Measurements from ENCODE around the gene CBX2. TPM values are rescaled to one million over a fixed set of nuclear protein-coding genes. Genes with fewer than 3 reads are reported as not detected.
"Not testable (repeated sequence)": the region's sequence is repeated elsewhere in the genome, so short reads cannot be mapped to it uniquely, and the experiment has no call there.

CBX2 gene
- total and polyA plus RNA-seq, 2 experiments from 2014 or later: 0.11 to 0.13 TPM

- Histone ChIP-seq H3F3A (ENCODE audit: insufficient read depth) (peaks cover 4% of the 10 kb centered on the region; the same call in 1 of the 2 replicates), H2AFZ (no peak overlapping the region), H3K9me3 (ENCODE audit: low read depth) (no peaks in the 10 kb centered on the region), H3K79me2 (ENCODE audit: insufficient read depth) (no peaks in the 10 kb centered on the region), H3K36me3 (ENCODE audit: low read depth) (no peaks in the 10 kb centered on the region), H3K4me1 (ENCODE audit: insufficient read depth) (no peaks in the 10 kb centered on the region), H3K4me3 (no peak overlapping the region), H4K20me1 (ENCODE audit: insufficient read depth) (no peaks in the 10 kb centered on the region), H3K9ac (no peak overlapping the region), H3K9me2 (ENCODE audit: insufficient read depth) (no peaks in the 10 kb centered on the region), H3K27me3 (replicated peaks; ENCODE audit: insufficient read depth) (peaks cover 32% of the 10 kb centered on the region), H3K4me2 (ENCODE audit: unreplicated experiment) (no peak overlapping the region), H3K27ac (no peak overlapping the region)
- in situ Hi-C loops (cut with MboI): no loop called here
- DNase-seq: no peak
- no peak for TF ChIP-seq EZH2phosphoT487 (IDR thresholded peaks at IDR 0.05; ENCODE audit: insufficient read depth, low read depth)
- WGBS, 2 experiments (ENCODE audit: low coverage in 1 of 2, low lambda C conversion rate in 2 of 2, missing lambda C conversion rate in 2 of 2): 56 to 64% methylated on average over 12 of the region's 12 CpGs
Measured at GRCh38 chr17:79754370-79754769, 23.6 kb upstream of the CBX2 start.

GRCh38 chr17:79754903-79755302, 23.0 kb upstream of the CBX2 start:
- H3K9me2 ChIP-seq (ENCODE audit: insufficient read depth); H3K4me1 ChIP-seq (ENCODE audit: insufficient read depth); DNase-seq; H3K79me2 ChIP-seq (ENCODE audit: insufficient read depth); H3K9me3 ChIP-seq (ENCODE audit: low read depth); H3K9ac ChIP-seq; H3K36me3 ChIP-seq (ENCODE audit: low read depth); H3K4me2 ChIP-seq (ENCODE audit: unreplicated experiment); in situ Hi-C loops (cut with MboI); H3F3A ChIP-seq (ENCODE audit: insufficient read depth); H3K4me3 ChIP-seq; H3K27ac ChIP-seq; H2AFZ ChIP-seq; H4K20me1 ChIP-seq (ENCODE audit: insufficient read depth): not testable (repeated sequence)
- 51 to 56% methylated on average over 9 of the region's 9 CpGs for WGBS, 2 experiments (ENCODE audit: low coverage in 1 of 2, low lambda C conversion rate in 2 of 2, missing lambda C conversion rate in 2 of 2)
- peaks cover 32% of the 10 kb centered on the region for H3K27me3 ChIP-seq (replicated peaks; ENCODE audit: insufficient read depth)

- no peaks in the 10 kb centered on the region for H4K20me1 ChIP-seq (ENCODE audit: insufficient read depth)
- in situ Hi-C loops (cut with MboI): no loop called here
Measured at GRCh38 chr17:79755591-79755990, 22.4 kb upstream of the CBX2 start.

GRCh38 chr17:79757140-79757745, 20.7 kb upstream of the CBX2 start:
- H3K9me2 ChIP-seq (ENCODE audit: insufficient read depth): no peaks in the 10 kb centered on the region
- no peak overlapping the region for H2AFZ ChIP-seq
- TF ChIP-seq EZH2phosphoT487 (IDR thresholded peaks at IDR 0.05; ENCODE audit: insufficient read depth, low read depth): no peak
- TF ChIP-seq EZH2 (IDR thresholded peaks at IDR 0.05; ENCODE audit: insufficient read depth, poor library complexity, severe bottlenecking): no peak
- H4K20me1 ChIP-seq (ENCODE audit: insufficient read depth): no peaks in the 10 kb centered on the region
- in situ Hi-C loops (cut with MboI): no loop called here
- H3K4me3 ChIP-seq: no peak overlapping the region
- no peaks in the 10 kb centered on the region for H3K79me2 ChIP-seq (ENCODE audit: insufficient read depth)
- no peaks in the 10 kb centered on the region for H3K36me3 ChIP-seq (ENCODE audit: low read depth)
- H3K9me3 ChIP-seq (ENCODE audit: low read depth): no peaks in the 10 kb centered on the region
- H3K4me1 ChIP-seq (ENCODE audit: insufficient read depth): no peaks in the 10 kb centered on the region
- H3K27me3 ChIP-seq (replicated peaks; ENCODE audit: insufficient read depth): peaks cover 21% of the 10 kb centered on the region
- H3K9ac ChIP-seq: no peak overlapping the region
- no peaks in the 10 kb centered on the region for H3F3A ChIP-seq (ENCODE audit: insufficient read depth)
- DNase-seq: no peak
- H3K27ac ChIP-seq: no peak overlapping the region
- 75 to 82% methylated on average over 15 of the region's 15 CpGs for WGBS, 2 experiments (ENCODE audit: low coverage in 1 of 2, low lambda C conversion rate in 2 of 2, missing lambda C conversion rate in 2 of 2)
- H3K4me2 ChIP-seq (ENCODE audit: unreplicated experiment): no peak overlapping the region

More at GRCh38 chr17:79755591-79755990, 22.4 kb upstream of the CBX2 start:
- Histone ChIP-seq H3K36me3 (ENCODE audit: low read depth) (no peaks in the 10 kb centered on the region), H3K9ac (no peak overlapping the region), H3K27ac (no peak overlapping the region), H3K79me2 (ENCODE audit: insufficient read depth) (no peaks in the 10 kb centered on the region), H3K4me2 (ENCODE audit: unreplicated experiment) (no peak overlapping the region), H2AFZ (no peak overlapping the region), H3K27me3 (replicated peaks; ENCODE audit: insufficient read depth) (peaks cover 32% of the 10 kb centered on the region), H3K9me2 (ENCODE audit: insufficient read depth) (no peaks in the 10 kb centered on the region), H3K9me3 (ENCODE audit: low read depth) (no peaks in the 10 kb centered on the region), H3K4me3 (no peak overlapping the region), H3K4me1 (ENCODE audit: insufficient read depth) (no peaks in the 10 kb centered on the region), H3F3A (ENCODE audit: insufficient read depth) (no peaks in the 10 kb centered on the region)
- no peak for DNase-seq
- TF ChIP-seq EZH2phosphoT487 (IDR thresholded peaks at IDR 0.05; ENCODE audit: insufficient read depth, low read depth) (no peak), EZH2 (IDR thresholded peaks at IDR 0.05; ENCODE audit: insufficient read depth, poor library complexity, severe bottlenecking) (no peak)
- WGBS, 2 experiments (ENCODE audit: low coverage in 1 of 2, low lambda C conversion rate in 2 of 2, missing lambda C conversion rate in 2 of 2): 51 to 71% methylated on average over 11 to 14 of the region's 14 CpGs

- H3K4me3 ChIP-seq: no peak overlapping the region
- no peaks in the 10 kb centered on the region for H3K36me3 ChIP-seq (ENCODE audit: low read depth)
- no peaks in the 10 kb centered on the region for H3K9me3 ChIP-seq (ENCODE audit: low read depth)
- no peaks in the 10 kb centered on the region for H4K20me1 ChIP-seq (ENCODE audit: insufficient read depth)
- no peaks in the 10 kb centered on the region for H3K9me2 ChIP-seq (ENCODE audit: insufficient read depth)
- H3K27me3 ChIP-seq (replicated peaks; ENCODE audit: insufficient read depth): peaks cover 24% of the 10 kb centered on the region; the same call in 1 of the 2 replicates
- in situ Hi-C loops (cut with MboI): no loop called here
- H3K27ac ChIP-seq: no peak overlapping the region
- 80 to 84% methylated on average over 6 of the region's 6 CpGs for whole genome bisulfite sequencing, 2 experiments (ENCODE audit: low coverage in 1 of 2, low lambda C conversion rate in 2 of 2, missing lambda C conversion rate in 2 of 2)
- DNase-seq: no peak
- no peaks in the 10 kb centered on the region for H3K4me1 ChIP-seq (ENCODE audit: insufficient read depth)
- TF ChIP-seq EZH2 (IDR thresholded peaks at IDR 0.05; ENCODE audit: insufficient read depth, poor library complexity, severe bottlenecking): no peak
- TF ChIP-seq EZH2phosphoT487 (IDR thresholded peaks at IDR 0.05; ENCODE audit: insufficient read depth, low read depth): no peak
- no peaks in the 10 kb centered on the region for H3F3A ChIP-seq (ENCODE audit: insufficient read depth)
- no peak overlapping the region for H3K4me2 ChIP-seq (ENCODE audit: unreplicated experiment)
- H3K79me2 ChIP-seq (ENCODE audit: insufficient read depth): no peaks in the 10 kb centered on the region
- H2AFZ ChIP-seq: no peak overlapping the region
- no peak overlapping the region for H3K9ac ChIP-seq
Measured at GRCh38 chr17:79758271-79758670, 19.7 kb upstream of the CBX2 start.

Measured in GM23248 (cell line).